ENCODE data around the gene SPSB1. TPM values are rescaled to one million over a fixed set of nuclear protein-coding genes. Genes with fewer than 3 reads are reported as not detected.

SPSB1 gene
- total RNA-seq, 1 donor from 2014 or later = 16.8 TPM

DNA sequence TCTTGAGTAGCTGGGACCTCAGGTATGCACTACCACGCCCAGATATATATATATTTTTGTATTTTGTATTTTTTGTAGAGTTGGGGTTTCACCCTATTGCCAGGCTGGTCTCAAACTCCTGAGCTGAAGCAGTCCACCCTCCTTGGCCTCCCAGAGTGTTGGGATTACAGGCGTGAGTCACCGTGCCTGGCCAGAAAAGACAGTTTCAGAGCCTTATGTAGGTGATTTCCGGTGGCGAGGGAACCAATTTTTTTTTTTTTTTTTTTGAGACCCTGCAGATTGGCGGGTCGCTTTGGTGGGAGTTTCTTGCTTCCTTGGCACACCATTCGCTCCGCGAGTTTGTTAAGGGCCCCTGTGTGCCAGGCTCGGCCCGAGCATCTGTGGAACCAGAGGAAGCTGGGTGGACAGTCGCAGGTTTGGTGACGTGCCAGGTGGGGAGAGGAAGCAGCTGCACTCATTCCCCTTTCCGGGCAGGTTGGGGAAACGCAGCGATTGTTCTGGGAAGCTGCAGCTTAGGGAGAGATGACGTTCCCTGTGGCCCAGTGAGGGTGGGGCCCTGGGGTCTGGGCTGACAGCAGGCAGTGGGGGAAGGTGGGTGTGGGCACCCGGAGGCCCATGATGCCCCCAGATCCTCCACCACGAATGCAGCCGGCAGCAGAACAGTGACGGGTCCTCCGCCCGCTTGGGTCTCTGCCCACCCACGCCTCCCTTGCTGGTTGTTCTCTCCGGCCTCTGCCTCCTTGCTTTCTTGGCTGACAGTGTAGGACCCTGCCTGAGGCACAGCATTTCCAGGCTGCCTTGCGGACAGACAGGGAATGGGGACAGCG, 25.1 kb downstream of the SPSB1 start:
- peak; percentile 52 for DNase-seq (ENCODE audit: low read depth)

DNA sequence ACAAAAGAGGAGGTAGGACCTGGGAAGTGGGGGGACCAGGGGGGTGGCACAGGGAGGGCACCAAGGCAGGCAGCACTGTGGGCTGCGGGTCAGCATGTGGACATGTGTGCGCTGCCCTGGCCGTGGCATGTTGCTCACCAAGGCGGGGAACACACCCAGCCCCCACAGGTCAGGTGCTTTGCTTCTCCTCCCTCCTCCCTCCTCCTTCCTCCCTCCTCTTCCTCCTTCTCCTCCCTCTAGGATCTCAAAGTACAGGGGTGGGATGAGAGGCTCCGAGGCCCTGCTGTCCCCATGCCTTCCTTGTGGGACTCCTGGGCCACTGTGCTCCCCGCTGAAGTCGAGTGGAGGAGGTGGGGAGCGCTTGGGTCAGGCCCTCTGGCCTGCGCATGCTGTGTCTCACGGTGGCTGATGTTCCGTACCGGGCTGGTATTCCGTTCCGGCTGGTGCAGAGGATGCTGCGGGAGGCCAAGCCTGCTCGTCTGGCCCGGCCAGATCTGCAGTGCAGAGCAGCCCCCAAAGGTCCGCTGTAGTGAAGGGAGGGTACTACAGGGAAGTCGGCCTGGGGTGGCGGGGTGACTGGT, 26.6 kb downstream of the SPSB1 start:
- DNase-seq (ENCODE audit: low read depth) = no peak

DNA sequence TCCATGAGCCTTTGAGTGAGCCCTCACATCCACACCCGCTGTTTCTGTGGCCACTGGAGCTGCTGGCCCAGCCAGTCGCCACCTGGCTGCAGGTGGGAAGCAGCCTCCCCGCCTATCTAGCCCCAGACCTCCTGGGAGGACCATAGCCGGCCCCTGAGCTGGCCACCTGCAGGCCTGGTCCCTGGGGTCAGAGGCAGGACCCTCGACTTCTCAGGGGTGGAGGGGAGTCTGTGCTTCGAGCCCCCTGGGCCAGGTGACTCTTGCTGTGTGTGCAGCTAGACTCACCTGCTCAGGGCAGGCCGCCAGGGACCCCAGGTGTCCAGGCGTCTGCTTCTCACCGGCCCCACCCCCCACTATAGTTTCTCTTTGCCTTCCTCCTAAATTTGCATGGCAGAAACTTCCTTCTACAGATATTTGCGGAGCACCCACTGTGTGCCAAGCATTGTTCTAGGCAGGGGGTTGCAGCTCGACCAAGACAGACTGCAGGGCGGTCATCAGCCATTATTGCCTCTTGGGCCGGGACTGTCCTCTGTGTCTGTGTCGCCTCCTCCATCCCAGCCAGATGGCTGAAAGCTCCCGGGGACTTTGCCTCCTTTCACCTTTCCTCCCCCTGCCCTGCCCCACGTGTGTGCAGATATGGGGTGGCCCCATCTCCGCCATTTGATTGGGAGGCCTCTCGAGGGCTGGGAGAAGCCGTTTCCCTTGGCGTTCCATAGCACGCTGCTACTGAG, 27.3 kb downstream of the SPSB1 start:
- no peak for DNase-seq (ENCODE audit: low read depth)

DNA sequence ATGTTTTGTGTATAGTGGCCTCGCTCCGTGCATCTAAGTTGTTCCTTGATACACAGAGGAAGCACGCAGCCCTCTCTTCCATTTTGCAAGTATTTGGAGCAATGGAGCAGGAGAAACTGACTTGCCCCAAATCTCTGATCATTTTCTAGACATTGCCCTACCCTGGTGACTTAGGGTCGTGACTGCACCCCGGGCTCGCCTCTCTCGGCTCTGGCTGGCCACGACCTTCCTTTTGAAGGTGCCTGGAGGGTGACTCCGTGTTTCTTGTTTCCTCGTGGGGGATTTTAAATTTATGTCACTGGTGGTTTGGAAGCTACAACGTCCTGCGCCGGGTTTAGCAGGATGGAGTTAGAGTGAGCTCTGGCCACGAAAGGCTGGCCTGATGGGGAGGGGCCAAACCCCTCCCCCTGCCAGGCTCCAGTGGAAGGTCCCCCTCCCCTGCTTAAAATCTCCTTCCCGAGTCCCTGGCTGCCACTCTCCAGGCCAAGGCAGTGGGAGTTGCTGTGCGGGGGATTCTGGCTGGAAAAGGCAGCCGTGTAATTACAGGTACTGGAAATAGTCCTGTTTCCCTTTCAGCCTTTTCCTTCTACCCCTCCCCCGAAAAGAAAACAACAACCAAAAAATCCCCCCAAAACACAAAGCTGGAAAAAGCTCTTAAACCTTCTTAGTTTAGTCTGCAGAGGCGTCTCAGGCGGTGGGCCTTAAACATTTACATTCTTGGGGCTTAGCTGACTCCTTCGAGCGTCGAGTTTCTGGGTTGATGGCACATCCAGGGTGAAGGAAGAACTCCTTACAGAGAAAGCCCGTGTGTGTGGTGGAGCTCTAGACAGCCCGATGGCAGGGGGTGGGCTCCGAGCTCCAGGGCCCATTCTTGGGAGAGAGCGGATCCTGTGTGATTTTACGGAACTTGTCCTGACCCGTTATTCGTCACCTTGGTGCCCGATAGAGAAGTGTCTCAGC, 28.1 kb downstream of the SPSB1 start:
- no peak for DNase-seq (ENCODE audit: low read depth)

DNA sequence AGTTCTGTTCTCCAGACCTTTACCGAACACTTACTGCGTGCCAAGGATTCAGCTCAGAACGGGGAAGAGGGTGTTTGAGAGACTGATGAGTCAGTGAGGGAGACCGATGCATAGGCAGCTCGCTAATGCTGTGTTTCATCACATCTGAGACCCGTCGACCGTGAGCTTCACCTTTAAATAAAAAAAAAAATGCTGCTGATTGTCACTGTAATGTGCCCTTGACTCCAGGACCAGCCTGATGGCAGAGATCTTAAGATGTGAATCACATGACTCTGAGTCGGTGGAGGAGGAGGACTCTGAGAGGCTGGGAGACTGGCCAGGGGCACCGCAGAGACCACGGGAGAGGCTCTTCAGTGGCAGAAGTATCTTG, 28.8 kb downstream of the SPSB1 start:
- DNase-seq (ENCODE audit: low read depth) = no peak

DNA sequence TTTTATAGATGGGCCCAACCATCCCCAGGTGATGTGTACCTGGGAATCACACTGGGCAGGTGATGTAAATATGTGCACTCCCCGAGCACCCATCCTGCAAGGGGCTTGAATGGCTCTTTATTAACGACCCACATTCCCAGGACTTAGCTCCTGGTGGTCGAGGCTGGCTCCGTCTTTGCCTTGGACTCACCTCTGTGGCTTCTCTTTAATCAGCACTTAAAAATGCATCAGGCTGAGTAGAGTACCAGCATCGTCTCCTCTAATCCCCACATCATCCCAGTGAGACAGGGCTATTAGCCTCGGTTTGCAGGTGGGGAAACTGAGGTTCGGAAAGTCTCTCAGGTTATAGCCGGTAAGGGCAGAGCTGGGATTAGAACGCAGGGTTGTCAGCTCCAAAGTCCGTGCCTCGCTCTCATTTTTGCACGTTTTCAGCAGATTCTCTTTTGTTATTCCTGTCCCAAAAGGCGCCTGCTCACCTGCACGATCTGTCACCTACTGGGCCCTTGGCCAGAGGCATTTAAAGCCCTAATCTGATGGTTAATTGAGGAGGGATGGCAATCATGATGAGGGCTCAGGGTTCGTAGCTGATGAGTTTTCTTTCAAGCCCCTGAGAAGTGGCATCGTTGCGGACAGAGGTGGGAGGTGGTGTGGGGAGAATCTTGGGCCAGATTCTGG, 29.4 kb downstream of the SPSB1 start:
- DNase-seq (ENCODE audit: low read depth) = no peak

DNA sequence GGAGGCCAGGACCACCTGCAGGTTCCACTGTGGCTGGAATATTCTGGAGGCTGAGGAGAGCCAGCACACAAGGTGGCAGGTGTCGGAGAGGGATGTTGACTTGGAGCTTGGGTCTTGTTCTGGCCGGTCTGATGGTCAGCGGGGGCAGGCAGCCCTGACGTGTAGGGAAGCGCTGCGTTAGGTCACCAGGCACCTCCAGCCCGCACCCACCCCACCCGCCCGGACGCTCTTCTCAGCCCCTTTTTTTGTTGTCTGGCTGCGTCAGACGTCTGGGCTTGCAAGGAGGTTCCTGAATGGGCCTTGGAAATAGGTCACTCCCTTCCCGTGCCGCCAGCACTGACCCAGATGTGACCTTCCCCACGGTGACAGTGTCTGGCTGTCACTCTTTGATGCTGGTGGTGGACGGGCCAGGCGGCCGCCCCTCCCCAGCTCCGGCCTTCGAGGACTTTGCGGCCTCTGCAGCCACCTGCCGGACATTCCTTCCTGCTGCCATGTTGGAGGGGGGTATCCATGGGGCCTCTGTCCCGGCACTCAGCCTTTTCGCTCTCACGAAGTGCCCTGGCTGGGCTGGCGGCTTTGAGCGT, 30.1 kb downstream of the SPSB1 start:
- no peak for DNase-seq (ENCODE audit: low read depth)

DNA sequence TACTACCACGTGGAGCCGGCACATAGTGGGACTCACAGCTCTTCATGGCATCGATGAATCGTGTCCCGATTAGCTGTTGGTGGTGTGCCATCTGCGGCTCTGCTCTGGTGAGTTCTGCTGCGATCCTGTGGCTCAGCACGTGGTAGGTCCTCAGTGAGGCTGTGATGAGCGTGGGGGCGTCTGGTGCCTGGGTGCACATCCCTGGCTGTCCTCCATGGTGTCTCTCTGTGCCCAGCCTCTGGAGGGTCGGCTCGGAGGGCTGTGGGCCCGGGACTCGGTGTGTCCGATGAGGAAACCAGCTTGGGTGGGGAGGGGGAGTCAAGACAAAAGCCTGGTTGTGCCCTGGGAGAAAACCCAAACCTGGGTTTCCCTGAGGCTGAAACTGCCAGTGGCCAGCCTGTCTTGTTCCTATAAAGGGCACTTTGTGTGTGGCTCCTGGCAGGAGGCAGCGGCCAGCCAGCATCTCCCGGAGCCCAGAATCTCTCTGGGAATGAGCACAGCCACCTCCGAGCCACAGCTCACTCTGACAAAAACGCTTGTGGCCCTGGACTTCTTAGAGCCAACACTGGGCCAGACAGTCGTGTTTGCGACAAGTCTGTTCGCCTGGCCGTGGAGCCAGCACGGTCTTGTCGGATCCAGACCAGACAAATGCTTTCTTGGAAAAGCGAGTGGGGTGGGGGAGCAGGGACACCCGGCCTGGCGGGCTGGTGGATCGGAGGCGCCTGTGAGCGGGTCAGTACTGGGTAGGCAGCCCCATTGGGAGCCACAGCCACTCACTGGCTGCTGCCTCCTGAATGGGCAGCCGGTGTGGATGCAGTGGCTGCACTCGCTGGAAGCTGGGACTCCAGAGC, 31.8 kb downstream of the SPSB1 start:
- no peak for DNase-seq (ENCODE audit: low read depth)

DNA sequence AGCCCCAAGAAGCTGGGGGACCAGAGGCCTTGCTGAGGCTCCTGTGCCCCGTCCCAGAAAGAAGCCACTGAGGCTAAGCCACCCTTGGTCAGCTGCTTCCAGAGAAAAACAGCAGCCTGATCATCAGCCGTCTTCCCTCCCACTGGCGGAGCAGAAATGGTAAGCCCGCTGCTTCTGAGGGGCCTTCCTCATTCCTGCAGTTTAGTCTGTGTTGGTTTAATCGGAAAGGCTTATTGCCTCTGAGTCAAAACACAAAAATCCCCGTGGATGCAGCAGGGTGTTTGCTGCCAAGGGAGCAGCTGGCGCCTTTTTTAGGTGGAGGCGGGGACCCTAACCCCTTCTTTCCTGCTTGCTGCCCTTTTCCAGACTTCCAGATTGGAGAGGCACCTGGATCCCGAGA, 33.9 kb downstream of the SPSB1 start:
- DNase-seq (ENCODE audit: low read depth) = peak; percentile 75

DNA sequence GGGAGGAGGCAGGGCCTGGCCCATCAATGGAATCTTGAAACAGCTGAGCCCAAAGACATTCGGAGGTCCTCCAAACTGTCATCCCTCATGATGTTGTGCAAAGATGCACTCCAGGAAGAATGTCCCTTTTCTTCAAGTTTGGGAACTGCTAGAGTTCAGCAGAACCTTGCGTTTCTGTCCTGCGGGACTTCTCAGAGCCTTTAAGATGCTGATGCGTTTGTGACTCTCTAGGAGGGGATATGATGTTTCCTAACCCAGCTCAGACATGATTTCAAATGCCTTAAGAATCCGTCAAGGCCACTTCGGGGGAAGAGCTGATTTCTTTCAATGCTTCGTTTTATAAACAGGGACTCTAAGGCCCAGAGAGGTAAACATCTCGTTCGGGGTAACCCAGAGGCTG, 35.5 kb downstream of the SPSB1 start:
- DNase-seq (ENCODE audit: low read depth) = no peak

DNA sequence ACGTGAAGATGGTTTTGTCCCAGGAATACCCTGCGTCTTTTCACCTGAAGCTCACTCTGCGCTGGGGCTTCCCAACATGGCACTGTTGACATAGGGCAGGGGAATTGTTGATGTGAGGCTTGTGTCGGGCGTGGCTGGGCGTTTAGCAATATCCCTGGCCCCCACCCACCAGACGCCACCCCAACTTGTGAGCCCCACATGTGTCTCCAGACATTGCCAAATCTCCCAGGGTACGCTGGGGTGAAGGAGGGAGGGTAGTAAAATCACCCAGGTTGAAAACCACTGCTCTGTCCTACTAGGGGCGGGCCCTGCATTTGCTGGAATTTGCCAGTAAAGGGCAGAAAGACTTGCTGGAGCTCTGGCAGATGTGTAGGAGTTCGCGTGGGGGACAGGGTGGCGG, 36.0 kb downstream of the SPSB1 start:
- no peak for DNase-seq (ENCODE audit: low read depth)

DNA sequence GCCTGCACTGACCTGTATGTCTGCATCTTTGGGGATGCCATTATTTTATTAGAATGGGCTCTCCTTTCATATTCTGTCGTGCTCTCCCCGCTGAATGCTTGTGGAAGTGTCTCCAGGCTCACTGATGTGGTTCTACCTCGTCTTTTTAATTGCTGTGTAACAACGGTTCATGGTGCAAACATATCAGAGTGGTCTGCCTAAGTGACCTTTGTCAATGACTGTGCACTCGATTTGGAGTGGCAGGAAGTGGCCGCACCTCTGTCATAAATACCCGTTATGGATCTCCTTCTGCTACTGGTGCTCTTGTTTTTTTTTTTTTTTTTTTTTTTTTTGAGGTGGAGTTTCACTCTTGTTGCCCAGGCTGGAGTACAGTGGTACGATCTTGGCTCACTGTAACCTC, 38.3 kb downstream of the SPSB1 start:
- no peak for DNase-seq (ENCODE audit: low read depth)

DNA sequence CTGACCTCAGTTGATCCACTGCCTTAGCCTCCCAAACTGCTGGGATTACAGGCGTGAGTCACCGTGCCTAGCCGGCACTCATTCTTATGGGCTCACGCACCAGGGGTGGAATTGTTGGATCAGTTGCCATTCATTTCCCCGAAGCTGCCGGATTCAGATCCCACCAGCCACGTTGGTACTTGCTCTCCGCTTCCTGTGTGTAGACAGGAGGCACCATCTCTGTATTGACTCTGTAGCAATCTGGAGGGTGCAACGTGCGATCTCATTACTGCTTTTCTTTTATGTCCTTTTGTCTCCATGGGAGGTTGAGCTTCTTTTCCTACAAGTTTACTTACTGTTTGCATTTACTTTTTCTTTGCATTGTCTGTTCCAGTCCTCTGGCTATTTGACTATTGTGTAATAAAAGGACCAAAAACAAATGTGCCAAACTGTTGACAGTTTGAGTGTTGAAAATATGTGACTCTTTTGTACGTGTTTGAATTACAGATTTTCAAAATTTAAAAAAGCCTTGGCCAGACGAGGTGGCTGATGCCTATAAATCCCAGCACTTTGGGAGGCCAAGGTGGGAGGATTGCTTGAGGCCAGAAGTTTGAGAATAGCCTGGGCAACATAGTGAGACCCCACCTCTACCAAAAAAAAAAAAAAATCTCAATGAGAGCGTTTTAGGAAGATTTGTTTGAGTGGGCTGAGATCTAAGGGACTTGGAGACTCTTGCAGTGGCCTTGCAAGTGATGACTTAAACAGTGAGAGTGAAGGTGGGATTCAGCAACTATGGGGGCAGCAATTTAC, 39.1 kb downstream of the SPSB1 start:
- DNase-seq (ENCODE audit: low read depth) = no peak

DNA sequence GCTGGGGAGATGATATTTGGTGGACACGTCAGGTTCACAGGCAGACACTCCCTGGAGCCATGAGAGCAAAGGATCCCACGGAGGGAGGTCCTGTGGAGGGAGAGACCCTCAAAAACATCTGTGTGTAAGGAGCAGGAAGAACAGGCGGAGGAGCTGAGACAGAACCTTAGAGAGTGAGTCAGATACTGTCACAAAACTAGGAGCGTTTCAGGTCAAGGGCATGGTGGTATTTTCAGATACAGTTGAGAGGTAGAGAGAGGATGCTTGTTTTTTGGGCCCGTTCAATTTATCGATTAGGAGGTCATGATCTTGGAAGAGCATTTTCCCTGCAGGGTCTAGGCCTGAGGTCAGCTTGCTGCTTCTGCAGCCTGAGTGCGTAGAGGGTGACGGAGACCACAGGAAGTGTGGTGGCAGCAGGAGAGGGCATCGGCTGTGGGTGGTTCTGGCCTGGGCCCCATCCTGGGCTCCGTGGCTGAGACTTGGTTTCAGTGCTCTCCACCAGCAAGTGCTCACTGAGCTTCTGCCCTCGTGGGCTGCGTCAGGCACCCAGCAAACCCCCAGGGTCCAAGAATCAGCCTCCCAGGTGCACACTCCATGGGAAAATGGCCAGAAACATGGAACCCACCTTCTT, 39.9 kb downstream of the SPSB1 start:
- no peak for DNase-seq (ENCODE audit: low read depth)

DNA sequence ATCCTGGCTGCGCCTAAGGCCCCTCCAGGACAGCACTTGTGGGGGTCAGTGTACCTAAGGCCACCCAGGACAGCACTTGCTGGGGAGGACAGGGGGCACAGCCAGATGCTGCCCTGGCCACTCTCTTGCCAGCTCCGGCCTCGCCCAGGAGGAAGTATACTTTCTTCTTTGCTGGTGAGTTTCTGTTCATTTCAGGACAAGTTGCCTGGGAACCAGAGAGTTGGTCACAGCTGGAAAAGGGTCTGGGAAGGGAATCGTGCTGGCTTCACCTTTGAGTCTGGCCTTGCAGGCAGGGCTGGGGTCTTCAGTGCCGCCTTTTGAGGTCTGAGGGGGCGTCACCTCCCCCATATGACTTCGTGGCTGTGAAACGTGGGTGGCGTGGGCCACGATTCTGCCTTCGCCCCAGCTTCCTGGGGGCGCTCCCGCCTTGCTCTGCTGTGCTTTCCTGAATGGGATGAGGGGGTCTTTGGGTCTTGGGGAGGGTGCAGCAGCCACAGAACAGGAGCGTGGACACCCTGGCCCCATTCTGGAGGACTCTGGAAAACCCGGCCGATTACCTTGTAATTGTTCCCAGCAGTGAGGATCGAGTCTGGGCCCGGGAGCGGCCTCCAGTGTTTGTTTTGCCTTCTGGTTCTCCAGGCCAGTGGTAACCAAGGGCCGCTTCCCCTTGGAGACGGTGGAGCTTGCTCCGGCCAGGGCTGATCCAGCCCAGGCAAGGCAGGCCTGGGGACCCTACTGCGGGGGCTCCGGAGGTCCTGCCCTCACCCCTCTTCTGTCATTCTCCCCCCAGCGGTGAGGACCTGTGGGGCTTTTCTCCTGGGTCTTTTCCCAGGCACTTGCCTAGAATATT, 45.9 kb downstream of the SPSB1 start:
- DNase-seq (ENCODE audit: low read depth) = no peak

DNA sequence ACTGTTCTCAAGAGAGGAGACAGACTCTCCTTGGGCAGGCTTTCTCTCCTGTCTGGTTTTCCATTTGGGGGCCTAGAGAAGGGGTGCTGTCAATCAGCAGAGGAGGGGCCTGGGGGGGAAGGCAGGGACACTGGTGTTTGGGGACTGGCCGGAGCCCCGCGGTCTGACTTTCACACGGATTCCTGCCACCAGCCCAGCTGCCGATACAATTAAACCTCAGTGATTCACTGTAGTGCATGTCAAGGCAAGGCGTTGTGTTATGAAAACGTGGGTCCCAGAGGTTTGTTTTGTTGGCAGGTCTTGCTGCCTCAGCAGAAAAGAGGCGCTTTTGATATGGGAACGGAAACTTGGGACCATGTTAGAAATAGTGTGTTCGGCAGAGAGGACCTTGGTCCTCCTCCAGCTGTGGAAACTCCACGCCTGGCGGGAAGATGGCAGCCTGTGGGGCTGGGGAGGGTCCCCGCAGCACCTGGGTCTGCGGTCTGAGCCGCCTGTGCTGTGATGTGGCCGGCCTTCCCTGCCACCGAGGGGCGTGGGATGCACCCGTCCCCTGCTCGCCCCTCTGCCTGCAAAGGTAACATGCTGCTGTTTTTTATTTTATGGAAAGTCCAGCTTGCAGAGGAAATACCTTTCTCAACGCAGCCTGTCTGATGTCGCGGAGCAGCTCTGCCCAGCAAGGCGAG, 47.6 kb downstream of the SPSB1 start:
- no peak for DNase-seq (ENCODE audit: low read depth)

DNA sequence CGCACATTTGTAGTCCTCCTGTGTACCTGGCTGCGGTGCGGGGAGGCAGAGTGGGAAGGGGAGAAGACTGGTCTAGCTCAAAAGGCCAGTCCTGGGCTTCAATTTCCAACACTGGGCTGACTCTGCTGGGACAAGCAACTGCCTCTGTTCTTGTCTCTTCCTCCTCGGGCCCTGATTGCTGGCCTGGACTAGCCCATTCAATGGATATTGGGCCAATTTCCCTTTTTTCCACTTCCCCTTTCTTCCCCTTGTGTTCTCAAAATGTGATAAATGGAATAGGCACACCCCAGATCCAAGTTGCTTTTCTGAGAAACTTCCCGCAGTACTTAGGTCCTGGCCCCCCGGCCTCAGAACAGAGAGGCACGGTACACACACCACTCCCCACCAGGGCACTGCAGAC, 48.2 kb downstream of the SPSB1 start:
- no peak for DNase-seq (ENCODE audit: low read depth)
